SK-N-SH (cell line): Measurements from ENCODE around the gene RNF150. TPM values are rescaled to one million over a fixed set of nuclear protein-coding genes. Genes with fewer than 3 reads are reported as not detected.

Experiments used
- CTCF ChIA-PET: fragments of 300-600, 350-600 bp; formaldehyde crosslinking; extraction: SDS; loops from one replicate; lab custom pipeline; 2021; lab: Yijun Ruan, JAX
- POLR2A ChIA-PET: fragments of 350-600 bp; sonication (Branson Sonifier 250); formaldehyde crosslinking; extraction: SDS; loops from one replicate; lab custom pipeline; 2020; ENCODE audit warnings: antibody characterized with exemption, inconsistent platforms; lab: Yijun Ruan, JAX
- DNase-seq: peaks from one replicate; pipeline ENCODE4 v3.0.0; 2012
- H2AFZ ChIP-seq: fragments of 200-600 bp; sonication (generic); 2 replicates; pipeline ENCODE4 v1.8.1; 2016; ENCODE audit warnings: antibody characterized with exemption, mild to moderate bottlenecking, low read depth
- H3F3A ChIP-seq: fragments of 200-600 bp; sonication (generic); replicated peaks from 2 replicates; pipeline ENCODE3; 2016; ENCODE audit warnings: antibody characterized with exemption, mild to moderate bottlenecking; ENCODE audit not compliant: insufficient read depth
- H3K27ac ChIP-seq, 2 experiments: fragments of 200-500 bp in 1 of 2; fragments of 200-600 bp in 1 of 2; sonication (Bioruptor generic) in 1 of 2; sonication (generic), shearing (Covaris generic) in 1 of 2; 2 replicates each; pipeline versions ENCODE4 v1.5.1 to v1.6.1; 2014 to 2016; ENCODE audit warnings: low read depth in 2 of 2, inconsistent platforms in 1 of 2, low read length in 1 of 2, mild to moderate bottlenecking in 1 of 2, mixed read lengths in 1 of 2
- H3K27me3 ChIP-seq: fragments of 200-600 bp; sonication (generic), shearing (Covaris generic); 2 replicates; pipeline ENCODE4 v1.6.1; 2016; ENCODE audit warnings: mixed run types; ENCODE audit not compliant: insufficient read depth
- H3K36me3 ChIP-seq, 2 experiments: fragments of 200-500 bp in 1 of 2; fragments of 200-600 bp in 1 of 2; sonication (Bioruptor generic) in 1 of 2; sonication (generic) in 1 of 2; replicated peaks in 1 of 2; 2 replicates each; pipeline versions ENCODE3 to v1.5.1; 2014 to 2016; ENCODE audit warnings: low read length in 1 of 2, mild to moderate bottlenecking in 1 of 2; ENCODE audit not compliant: insufficient read depth in 2 of 2, control insufficient read depth in 1 of 2
- H3K4me1 ChIP-seq, 2 experiments: fragments of 200-500 bp in 1 of 2; fragments of 200-600 bp in 1 of 2; sonication (Bioruptor generic) in 1 of 2; sonication (generic), shearing (Covaris generic) in 1 of 2; 2 replicates each; pipeline versions ENCODE4 v1.5.1 to v1.6.1; 2014 to 2016; ENCODE audit warnings: low read depth in 1 of 2, low read length in 1 of 2, mixed run types in 1 of 2; ENCODE audit not compliant: insufficient read depth in 2 of 2, control insufficient read depth in 1 of 2
- H3K4me2 ChIP-seq: fragments of 200-600 bp; sonication (generic), shearing (Covaris generic); 2 replicates; pipeline ENCODE4 v1.6.1; 2017; ENCODE audit warnings: mixed run types
- H3K4me3 ChIP-seq, 2 experiments: fragments of 200-500 bp in 1 of 2; fragments of 200-600 bp in 1 of 2; sonication (Bioruptor generic) in 1 of 2; sonication (generic), shearing (Covaris generic) in 1 of 2; 2 replicates each; pipeline versions ENCODE4 v1.5.1 to v1.8.1; 2014 to 2016; ENCODE audit warnings: low read depth in 2 of 2, inconsistent platforms in 1 of 2, low read length in 1 of 2, mild to moderate bottlenecking in 1 of 2, mixed read lengths in 1 of 2, moderate library complexity in 1 of 2
- H3K79me2 ChIP-seq: fragments of 200-600 bp; sonication (generic); 2 replicates; pipeline ENCODE4 v1.8.1; 2017; ENCODE audit warnings: mild to moderate bottlenecking; ENCODE audit not compliant: insufficient read depth
- H3K9ac ChIP-seq: fragments of 200-600 bp; sonication (generic); 2 replicates; pipeline ENCODE4 v1.6.1; 2017; ENCODE audit warnings: mixed run types
- H3K9me2 ChIP-seq: fragments of 200-600 bp; sonication (generic); 2 replicates; pipeline ENCODE4 v1.6.1; 2017; ENCODE audit warnings: mixed run types
- H3K9me3 ChIP-seq: fragments of 200-600 bp; sonication (generic); 2 replicates; pipeline ENCODE4 v1.6.1; 2017; ENCODE audit warnings: mixed run types, mild to moderate bottlenecking, moderate library complexity
- H4K20me1 ChIP-seq: fragments of 200-600 bp; sonication (generic); 2 replicates; pipeline ENCODE4 v1.6.1; 2017; ENCODE audit warnings: mild to moderate bottlenecking, mixed run types; ENCODE audit not compliant: insufficient read depth
- FOXJ3 ChIP-seq: sonication (generic); formaldehyde crosslinking; IDR thresholded peaks from 2 replicates; pipeline ENCODE4 v1.5.1; 2020; ENCODE audit warnings: mild to moderate bottlenecking, missing genetic modification reagents
- FOXM1 ChIP-seq: IDR thresholded peaks from 2 replicates; pipeline ENCODE4 v1.4.0; 2012; ENCODE audit warnings: low read depth, mild to moderate bottlenecking
- GATA2 ChIP-seq: sonication (generic); formaldehyde crosslinking; IDR thresholded peaks from 2 replicates; pipeline ENCODE4 v1.5.0; 2020; ENCODE audit warnings: mild to moderate bottlenecking, missing genetic modification reagents
- JUND ChIP-seq: IDR thresholded peaks from 2 replicates; pipeline ENCODE4 v1.4.0; 2012
- MXI1 ChIP-seq: IDR thresholded peaks from 2 replicates; pipeline ENCODE4 v1.6.1; 2012; ENCODE audit warnings: mild to moderate bottlenecking, low read depth, low read length, improper control_type of control experiment
- NRF1 ChIP-seq: IDR thresholded peaks from 2 replicates; pipeline ENCODE4 v1.6.1; 2012; ENCODE audit warnings: low read depth, mild to moderate bottlenecking, low read length
- RAD21 ChIP-seq: IDR thresholded peaks from 2 replicates; pipeline ENCODE4 v1.6.1; 2012; ENCODE audit warnings: mild to moderate bottlenecking, low read length
- RXRA ChIP-seq: IDR thresholded peaks from 2 replicates; pipeline ENCODE4 v1.4.0; 2012; ENCODE audit warnings: low read depth, mild to moderate bottlenecking, borderline replicate concordance
- SMC3 ChIP-seq: IDR thresholded peaks from 2 replicates; pipeline ENCODE4 v1.6.1; 2012; ENCODE audit warnings: low read depth, low read length, improper control_type of control experiment
- TAF1 ChIP-seq: IDR thresholded peaks from 2 replicates; pipeline ENCODE4 v1.6.1; 2012; ENCODE audit warnings: low read depth, mild to moderate bottlenecking, low read length, moderate library complexity, borderline replicate concordance
- TCF12 ChIP-seq: IDR thresholded peaks from 2 replicates; pipeline ENCODE4 v1.4.0; 2012
- TEAD4 ChIP-seq: IDR thresholded peaks from 2 replicates; pipeline ENCODE4 v1.4.0; 2012; ENCODE audit warnings: mild to moderate bottlenecking, borderline replicate concordance; ENCODE audit not compliant: insufficient read depth
- YY1 ChIP-seq: IDR thresholded peaks from 2 replicates; pipeline ENCODE4 v1.4.0; 2012; ENCODE audit warnings: low read depth, mild to moderate bottlenecking
- WGBS: methylation state at CpG from one replicate; pipeline ENCODE4 v1.1.6; 2017; ENCODE audit warnings: low lambda C conversion rate; 5-methylcytosine and 5-hydroxymethylcytosine counted together
- polyA plus RNA-seq, 3 experiments: library from polyadenylated mRNA; depleted of rRNA; stranded (reverse); fragments of >200 nt; gene quantifications; 2 replicates each; pipeline ENCODE4 v1.2.3, GENCODE V29; 2012
- TF ChIP-seq, protein P1 (sequence below): IDR thresholded peaks from 2 replicates; pipeline ENCODE4; 2012
- TF ChIP-seq, protein P2 (sequence below): fragments of 150-350 bp; IDR thresholded peaks from 2 replicates; pipeline ENCODE4 v1.6.1; 2016; ENCODE audit warnings: mild to moderate bottlenecking, low read depth, low read length
- TF ChIP-seq, protein P3 (sequence below): IDR thresholded peaks from 2 replicates; pipeline ENCODE4 v1.4.0; 2012; ENCODE audit warnings: low read depth
- TF ChIP-seq, protein P4 (sequence below): fragments of 200-600 bp; sonication (generic); IDR thresholded peaks from 2 replicates; pipeline ENCODE4 v1.6.1; 2017; ENCODE audit warnings: antibody characterized with exemption, mild to moderate bottlenecking, moderate library complexity

Gene RNF150
- polyA plus RNA-seq, 1 of the 3 experiments (the other 2 are of a cell fraction) = 5.8 TPM

DNA sequence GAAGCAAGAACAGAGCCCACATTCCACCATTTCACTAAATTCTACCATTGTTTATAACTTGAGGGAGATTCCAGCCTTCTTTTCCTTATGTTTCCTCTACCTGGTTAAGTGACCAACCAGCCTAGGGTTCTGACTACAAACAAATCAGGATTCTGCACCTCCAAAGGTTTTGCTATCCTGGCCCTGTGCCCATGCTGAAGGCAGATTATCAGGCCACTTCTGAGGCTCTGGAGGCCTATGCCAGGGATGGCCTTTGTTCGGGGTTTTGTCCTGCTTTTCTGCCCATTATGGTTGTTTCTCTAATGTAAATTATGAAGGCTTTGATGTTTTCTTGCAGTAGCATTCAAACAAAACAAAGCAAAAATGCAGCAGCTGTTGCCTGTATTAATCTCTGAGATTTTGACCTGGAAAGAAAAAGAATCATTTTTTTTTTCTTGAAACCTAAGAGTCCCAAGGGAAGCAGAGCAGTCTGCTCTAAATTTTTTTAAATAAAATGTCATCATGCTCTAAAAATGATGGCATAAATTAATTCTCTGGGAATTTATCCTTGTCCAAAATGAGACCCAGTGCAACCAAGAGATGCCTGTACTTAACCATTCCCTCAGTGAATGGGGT, 55.6 kb downstream of the RNF150 start:
- CTCF ChIA-PET = no interaction called here
- 64% methylated on average over 1 of the region's 1 CpG for WGBS

DNA sequence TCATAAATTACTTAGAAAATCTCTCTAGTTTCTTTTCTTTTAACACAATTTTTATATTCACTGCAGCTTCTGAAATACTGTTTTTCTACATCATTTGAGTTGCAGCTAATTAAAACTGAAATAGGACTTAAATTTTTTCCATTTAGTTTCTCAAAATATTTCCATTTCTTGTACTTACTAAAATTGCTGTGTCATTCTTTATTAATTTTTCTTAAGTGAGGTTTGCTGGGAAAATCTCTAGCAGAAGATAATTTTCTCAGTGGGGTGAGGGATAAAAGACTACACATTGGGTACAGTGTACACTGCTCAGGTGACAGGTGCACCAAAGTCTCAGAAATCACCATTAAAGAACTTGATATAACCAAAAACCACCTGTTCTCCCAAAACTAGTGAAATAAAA, 57.7 kb downstream of the RNF150 start:
- no peak for DNase-seq
- ChIA-PET CTCF (interaction anchor here (0.6 to 1.4 kb wide), 2 partner anchors 9 to 58 kb away, joined by 3 to 4 read pairs; partner anchors contain the start of gene RNF150), POLR2A (no interaction called here)
- Histone ChIP-seq H3K36me3 (no peaks in the 10 kb centered on the region), H3K9me2 (no peaks in the 10 kb centered on the region), H3K4me3 (no peak overlapping the region), H3K27me3 (no peaks in the 10 kb centered on the region), H3K27ac (no peak overlapping the region), H2AFZ (no peak overlapping the region), H3K9ac (no peak overlapping the region), H3K4me2 (no peak overlapping the region), H3F3A (no peaks in the 10 kb centered on the region), H3K4me1 (peaks cover 0 to 27% of the 10 kb centered on the region in 2 experiments; a peak in 2 of 4 replicates), H3K79me2 (peaks cover 83% of the 10 kb centered on the region), H4K20me1 (0 out of 2 replicates have a peak, but pooled peaks cover 9% of the 10 kb centered on the region), H3K9me3 (no peaks in the 10 kb centered on the region)
- TF ChIP-seq TEAD4 (no peak), NRF1 (no peak), FOXM1 (no peak), RXRA (no peak), FOXJ3 (CRISPR knock-in tag) (no peak), SMC3 (no peak), TAF1 (no peak), TCF12 (no peak), GATA2 (CRISPR knock-in tag) (no peak), YY1 (no peak), JUND (no peak)
- TF ChIP-seq, protein P1, sequence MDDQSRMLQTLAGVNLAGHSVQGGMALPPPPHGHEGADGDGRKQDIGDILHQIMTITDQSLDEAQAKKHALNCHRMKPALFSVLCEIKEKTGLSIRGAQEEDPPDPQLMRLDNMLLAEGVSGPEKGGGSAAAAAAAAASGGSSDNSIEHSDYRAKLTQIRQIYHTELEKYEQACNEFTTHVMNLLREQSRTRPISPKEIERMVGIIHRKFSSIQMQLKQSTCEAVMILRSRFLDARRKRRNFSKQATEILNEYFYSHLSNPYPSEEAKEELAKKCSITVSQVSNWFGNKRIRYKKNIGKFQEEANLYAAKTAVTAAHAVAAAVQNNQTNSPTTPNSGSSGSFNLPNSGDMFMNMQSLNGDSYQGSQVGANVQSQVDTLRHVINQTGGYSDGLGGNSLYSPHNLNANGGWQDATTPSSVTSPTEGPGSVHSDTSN = no peak
- TF ChIP-seq, protein P2, sequence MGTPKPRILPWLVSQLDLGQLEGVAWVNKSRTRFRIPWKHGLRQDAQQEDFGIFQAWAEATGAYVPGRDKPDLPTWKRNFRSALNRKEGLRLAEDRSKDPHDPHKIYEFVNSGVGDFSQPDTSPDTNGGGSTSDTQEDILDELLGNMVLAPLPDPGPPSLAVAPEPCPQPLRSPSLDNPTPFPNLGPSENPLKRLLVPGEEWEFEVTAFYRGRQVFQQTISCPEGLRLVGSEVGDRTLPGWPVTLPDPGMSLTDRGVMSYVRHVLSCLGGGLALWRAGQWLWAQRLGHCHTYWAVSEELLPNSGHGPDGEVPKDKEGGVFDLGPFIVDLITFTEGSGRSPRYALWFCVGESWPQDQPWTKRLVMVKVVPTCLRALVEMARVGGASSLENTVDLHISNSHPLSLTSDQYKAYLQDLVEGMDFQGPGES = no peak
- TF ChIP-seq, protein P3, sequence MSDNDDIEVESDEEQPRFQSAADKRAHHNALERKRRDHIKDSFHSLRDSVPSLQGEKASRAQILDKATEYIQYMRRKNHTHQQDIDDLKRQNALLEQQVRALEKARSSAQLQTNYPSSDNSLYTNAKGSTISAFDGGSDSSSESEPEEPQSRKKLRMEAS = no peak

More for the DNA sequence above, 55.6 kb downstream of the RNF150 start:
- DNase-seq = no peak
- no peaks in the 10 kb centered on the region for H3F3A ChIP-seq
- no peak overlapping the region for H3K4me2 ChIP-seq
- no peak overlapping the region for H2AFZ ChIP-seq
- no peaks in the 10 kb centered on the region for H3K27me3 ChIP-seq
- H3K9me3 ChIP-seq = no peaks in the 10 kb centered on the region
- POLR2A ChIA-PET = no interaction called here
- H3K36me3 ChIP-seq = no peaks in the 10 kb centered on the region
- H3K4me1 ChIP-seq = peaks cover 0 to 36% of the 10 kb centered on the region in 2 experiments; a peak in 2 of 4 replicates
- H3K79me2 ChIP-seq = peaks cover 82% of the 10 kb centered on the region
- TF ChIP-seq, protein P4, sequence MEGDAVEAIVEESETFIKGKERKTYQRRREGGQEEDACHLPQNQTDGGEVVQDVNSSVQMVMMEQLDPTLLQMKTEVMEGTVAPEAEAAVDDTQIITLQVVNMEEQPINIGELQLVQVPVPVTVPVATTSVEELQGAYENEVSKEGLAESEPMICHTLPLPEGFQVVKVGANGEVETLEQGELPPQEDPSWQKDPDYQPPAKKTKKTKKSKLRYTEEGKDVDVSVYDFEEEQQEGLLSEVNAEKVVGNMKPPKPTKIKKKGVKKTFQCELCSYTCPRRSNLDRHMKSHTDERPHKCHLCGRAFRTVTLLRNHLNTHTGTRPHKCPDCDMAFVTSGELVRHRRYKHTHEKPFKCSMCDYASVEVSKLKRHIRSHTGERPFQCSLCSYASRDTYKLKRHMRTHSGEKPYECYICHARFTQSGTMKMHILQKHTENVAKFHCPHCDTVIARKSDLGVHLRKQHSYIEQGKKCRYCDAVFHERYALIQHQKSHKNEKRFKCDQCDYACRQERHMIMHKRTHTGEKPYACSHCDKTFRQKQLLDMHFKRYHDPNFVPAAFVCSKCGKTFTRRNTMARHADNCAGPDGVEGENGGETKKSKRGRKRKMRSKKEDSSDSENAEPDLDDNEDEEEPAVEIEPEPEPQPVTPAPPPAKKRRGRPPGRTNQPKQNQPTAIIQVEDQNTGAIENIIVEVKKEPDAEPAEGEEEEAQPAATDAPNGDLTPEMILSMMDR = no peak
- TF ChIP-seq YY1 (no peak), NRF1 (no peak), RAD21 (no peak), MXI1 (no peak), GATA2 (CRISPR knock-in tag) (no peak), FOXJ3 (CRISPR knock-in tag) (no peak)
- TF ChIP-seq, protein P1 = no peak
- TF ChIP-seq, protein P2 = no peak
- H3K9me2 ChIP-seq = no peaks in the 10 kb centered on the region
- H3K9ac ChIP-seq = no peak overlapping the region
- peak overlapping the region in 1 of 2 experiments; percentile 72; a peak in 2 of 4 replicates for H3K27ac ChIP-seq
- H4K20me1 ChIP-seq = 0 out of 2 replicates have a peak, but pooled peaks cover 9% of the 10 kb centered on the region
- H3K4me3 ChIP-seq = no peak overlapping the region
